ENCODE data around the gene GK2. TPM values are rescaled to one million over a fixed set of nuclear protein-coding genes. Genes with fewer than 3 reads are reported as not detected.

GK2 gene
- total RNA-seq, 1 donor from 2014 or later, result not detected

DNA sequence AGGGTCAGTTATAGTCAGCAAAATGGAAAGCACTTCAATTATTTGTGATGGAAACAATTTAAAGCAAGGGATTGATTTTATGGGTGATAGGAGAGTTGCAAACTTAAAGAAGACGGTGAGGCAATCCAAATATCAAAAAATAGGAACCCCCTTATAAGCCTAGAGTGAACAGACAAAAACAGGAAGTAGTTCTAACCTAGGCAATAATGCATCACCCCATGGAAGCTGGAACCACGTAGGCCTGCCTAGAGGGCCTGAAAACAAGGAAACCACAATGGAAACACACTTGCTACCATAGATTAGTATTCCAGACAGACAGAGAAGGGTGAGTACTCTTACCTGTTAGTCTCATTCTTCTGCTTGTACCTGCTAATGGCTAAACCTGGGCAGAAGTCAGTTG is 13.5 kb upstream of the GK2 start:
- H3K27ac ChIP-seq (ENCODE audit: low read depth, low read length), result no peak overlapping the region
- peaks cover 3% of the 10 kb centered on the region for H3K9me3 Mint-ChIP-seq (ENCODE audit: unreplicated experiment)
- H3K36me3 Mint-ChIP-seq (ENCODE audit: low read depth, unreplicated experiment), result no peaks in the 10 kb centered on the region
- no peaks in the 10 kb centered on the region for H3K4me1 Mint-ChIP-seq (ENCODE audit: low read depth, unreplicated experiment)
- H3K9me3 ChIP-seq (ENCODE audit: insufficient read depth, low read depth, low read length), result no peaks in the 10 kb centered on the region
- H4K20me1 ChIP-seq (ENCODE audit: insufficient read depth, low read length), result no peaks in the 10 kb centered on the region
- TF ChIP-seq EZH2 (IDR thresholded peaks at IDR 0.05; ENCODE audit: insufficient read depth, low read length), result no peak
- TF ChIP-seq, protein P1, sequence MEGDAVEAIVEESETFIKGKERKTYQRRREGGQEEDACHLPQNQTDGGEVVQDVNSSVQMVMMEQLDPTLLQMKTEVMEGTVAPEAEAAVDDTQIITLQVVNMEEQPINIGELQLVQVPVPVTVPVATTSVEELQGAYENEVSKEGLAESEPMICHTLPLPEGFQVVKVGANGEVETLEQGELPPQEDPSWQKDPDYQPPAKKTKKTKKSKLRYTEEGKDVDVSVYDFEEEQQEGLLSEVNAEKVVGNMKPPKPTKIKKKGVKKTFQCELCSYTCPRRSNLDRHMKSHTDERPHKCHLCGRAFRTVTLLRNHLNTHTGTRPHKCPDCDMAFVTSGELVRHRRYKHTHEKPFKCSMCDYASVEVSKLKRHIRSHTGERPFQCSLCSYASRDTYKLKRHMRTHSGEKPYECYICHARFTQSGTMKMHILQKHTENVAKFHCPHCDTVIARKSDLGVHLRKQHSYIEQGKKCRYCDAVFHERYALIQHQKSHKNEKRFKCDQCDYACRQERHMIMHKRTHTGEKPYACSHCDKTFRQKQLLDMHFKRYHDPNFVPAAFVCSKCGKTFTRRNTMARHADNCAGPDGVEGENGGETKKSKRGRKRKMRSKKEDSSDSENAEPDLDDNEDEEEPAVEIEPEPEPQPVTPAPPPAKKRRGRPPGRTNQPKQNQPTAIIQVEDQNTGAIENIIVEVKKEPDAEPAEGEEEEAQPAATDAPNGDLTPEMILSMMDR (IDR thresholded peaks at IDR 0.05; ENCODE audit: insufficient read depth, low read depth, low read length), result no peak
- H3K4me1 ChIP-seq (ENCODE audit: insufficient read depth, low read length), result no peaks in the 10 kb centered on the region
- H3K27ac Mint-ChIP-seq (ENCODE audit: unreplicated experiment), result no peak overlapping the region
- no peak overlapping the region for H3K4me3 Mint-ChIP-seq (ENCODE audit: unreplicated experiment)
- H3K36me3 ChIP-seq (ENCODE audit: insufficient read depth, low read length), result no peaks in the 10 kb centered on the region
- H3K27me3 ChIP-seq (ENCODE audit: insufficient read depth, low read length), result no peaks in the 10 kb centered on the region
- DNase-seq (ENCODE audit: low read depth) (no peak), FAIRE-seq (no peak)
- H3K79me2 ChIP-seq (ENCODE audit: insufficient read depth, low read length), result no peaks in the 10 kb centered on the region
- no peak overlapping the region for H3K4me3 ChIP-seq (ENCODE audit: insufficient read depth, low read depth, low read length)
- no peaks in the 10 kb centered on the region for H3K27me3 Mint-ChIP-seq (ENCODE audit: low read depth, unreplicated experiment)
- no peak overlapping the region for H3K9ac ChIP-seq (ENCODE audit: low read length)
- H3K4me2 ChIP-seq (ENCODE audit: low read length), result no peak overlapping the region
- H2AFZ ChIP-seq (ENCODE audit: low read depth, low read length), result no peak overlapping the region

DNA sequence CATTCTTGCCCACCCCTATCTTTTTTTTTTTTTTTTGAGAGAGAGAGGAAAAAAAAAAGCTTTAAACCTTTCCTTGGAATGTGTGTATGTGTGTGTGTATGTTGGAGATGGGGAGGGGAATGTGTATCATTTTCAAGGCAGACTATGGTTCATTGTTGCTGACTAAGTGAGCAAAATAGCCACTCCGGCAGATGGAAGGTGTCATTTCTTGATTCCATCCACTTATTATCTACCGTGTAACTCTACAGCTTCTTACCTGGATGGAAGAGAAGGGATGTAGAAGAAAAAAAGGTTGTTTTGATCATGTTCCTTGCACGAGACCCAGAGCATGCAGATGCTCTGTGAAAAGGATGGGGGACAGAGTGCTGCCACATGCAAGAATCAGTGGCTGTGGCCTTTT is 5.9 kb upstream of the GK2 start:
- no peaks in the 10 kb centered on the region for H3K27me3 Mint-ChIP-seq (ENCODE audit: low read depth, unreplicated experiment)
- FAIRE-seq, result no peak
- Histone ChIP-seq H3K79me2 (ENCODE audit: insufficient read depth, low read length) (no peaks in the 10 kb centered on the region), H3K9me3 (ENCODE audit: insufficient read depth, low read depth, low read length) (no peaks in the 10 kb centered on the region), H3K4me2 (ENCODE audit: low read length) (no peak overlapping the region), H4K20me1 (ENCODE audit: insufficient read depth, low read length) (no peaks in the 10 kb centered on the region), H2AFZ (ENCODE audit: low read depth, low read length) (no peak overlapping the region), H3K36me3 (ENCODE audit: insufficient read depth, low read length) (no peaks in the 10 kb centered on the region), H3K27ac (ENCODE audit: low read depth, low read length) (no peak overlapping the region), H3K27me3 (ENCODE audit: insufficient read depth, low read length) (no peaks in the 10 kb centered on the region), H3K4me3 (ENCODE audit: insufficient read depth, low read depth, low read length) (no peak overlapping the region), H3K9ac (ENCODE audit: low read length) (no peak overlapping the region), H3K4me1 (ENCODE audit: insufficient read depth, low read length) (no peaks in the 10 kb centered on the region)
- H3K4me1 Mint-ChIP-seq (ENCODE audit: low read depth, unreplicated experiment), result no peaks in the 10 kb centered on the region
- H3K4me3 Mint-ChIP-seq (ENCODE audit: unreplicated experiment), result no peak overlapping the region
- peaks cover 3% of the 10 kb centered on the region for H3K9me3 Mint-ChIP-seq (ENCODE audit: unreplicated experiment)
- H3K27ac Mint-ChIP-seq (ENCODE audit: unreplicated experiment), result no peak overlapping the region
- DNase-seq (ENCODE audit: low read depth), result no peak
- H3K36me3 Mint-ChIP-seq (ENCODE audit: low read depth, unreplicated experiment), result no peaks in the 10 kb centered on the region
- TF ChIP-seq, protein P1 (IDR thresholded peaks at IDR 0.05; ENCODE audit: insufficient read depth, low read depth, low read length), result no peak
- no peak for TF ChIP-seq EZH2 (IDR thresholded peaks at IDR 0.05; ENCODE audit: insufficient read depth, low read length)

DNA sequence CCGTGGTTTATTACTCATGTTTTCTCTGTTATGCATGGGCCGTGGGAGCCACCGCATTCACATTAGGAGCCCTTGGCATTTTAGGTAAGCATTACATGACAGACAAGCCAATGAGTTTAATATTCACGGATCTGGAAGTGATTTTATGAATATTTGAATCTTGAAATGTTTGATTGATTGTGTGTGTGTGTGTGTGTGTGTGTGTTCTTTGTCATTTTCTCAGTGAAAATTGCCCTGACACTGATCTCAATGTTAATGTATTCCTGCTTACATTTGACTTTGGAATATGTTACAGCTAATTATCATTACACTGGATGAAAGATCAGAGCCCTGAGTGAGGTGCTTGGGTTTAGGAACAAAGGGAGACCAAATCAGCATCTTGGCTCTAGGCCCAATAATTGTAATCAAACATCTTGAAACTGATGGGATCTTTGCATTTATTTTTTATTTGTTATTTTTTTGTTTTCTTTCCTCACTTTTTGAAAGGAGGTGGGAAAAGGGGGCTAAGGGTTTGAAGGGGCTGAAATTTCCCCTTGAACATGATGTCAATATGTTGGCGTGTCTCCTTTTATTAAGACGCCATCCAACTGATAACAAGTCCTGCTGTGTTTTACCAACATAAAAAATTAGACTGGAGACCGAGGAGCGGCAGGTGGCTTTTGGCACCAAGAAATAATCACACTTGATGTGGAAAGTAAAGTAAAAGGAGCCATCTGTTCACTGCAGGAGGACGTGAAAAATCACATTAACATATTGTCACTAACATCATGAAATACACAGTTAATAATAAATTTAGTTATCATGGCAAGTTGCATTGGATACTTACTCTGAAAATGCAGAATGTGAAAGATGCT is 5.2 kb upstream of the GK2 start:
- no peaks in the 10 kb centered on the region for H3K4me1 Mint-ChIP-seq (ENCODE audit: low read depth, unreplicated experiment)
- no peak for FAIRE-seq
- Histone ChIP-seq H3K4me1 (ENCODE audit: insufficient read depth, low read length) (no peaks in the 10 kb centered on the region), H3K27ac (ENCODE audit: low read depth, low read length) (no peak overlapping the region), H3K4me2 (ENCODE audit: low read length) (no peak overlapping the region), H3K36me3 (ENCODE audit: insufficient read depth, low read length) (no peaks in the 10 kb centered on the region), H2AFZ (ENCODE audit: low read depth, low read length) (no peak overlapping the region), H3K9ac (ENCODE audit: low read length) (no peak overlapping the region), H4K20me1 (ENCODE audit: insufficient read depth, low read length) (no peaks in the 10 kb centered on the region), H3K79me2 (ENCODE audit: insufficient read depth, low read length) (no peaks in the 10 kb centered on the region), H3K27me3 (ENCODE audit: insufficient read depth, low read length) (no peaks in the 10 kb centered on the region), H3K9me3 (ENCODE audit: insufficient read depth, low read depth, low read length) (no peaks in the 10 kb centered on the region), H3K4me3 (ENCODE audit: insufficient read depth, low read depth, low read length) (no peak overlapping the region)
- H3K27me3 Mint-ChIP-seq (ENCODE audit: low read depth, unreplicated experiment), result no peaks in the 10 kb centered on the region
- no peak overlapping the region for H3K4me3 Mint-ChIP-seq (ENCODE audit: unreplicated experiment)
- H3K36me3 Mint-ChIP-seq (ENCODE audit: low read depth, unreplicated experiment), result no peaks in the 10 kb centered on the region
- TF ChIP-seq EZH2 (IDR thresholded peaks at IDR 0.05; ENCODE audit: insufficient read depth, low read length), result no peak
- TF ChIP-seq, protein P1 (IDR thresholded peaks at IDR 0.05; ENCODE audit: insufficient read depth, low read depth, low read length), result no peak
- no peak for DNase-seq (ENCODE audit: low read depth)
- H3K9me3 Mint-ChIP-seq (ENCODE audit: unreplicated experiment), result no peaks in the 10 kb centered on the region
- H3K27ac Mint-ChIP-seq (ENCODE audit: unreplicated experiment), result no peak overlapping the region

Data from astrocyte (in vitro differentiated cells and primary cell).